Measurements from ENCODE around the gene GRIK4. TPM values are rescaled to one million over a fixed set of nuclear protein-coding genes. Genes with fewer than 3 reads are reported as not detected.

Gene GRIK4
- total RNA-seq, 2 experiments from 2014 or later: not detected

DNA sequence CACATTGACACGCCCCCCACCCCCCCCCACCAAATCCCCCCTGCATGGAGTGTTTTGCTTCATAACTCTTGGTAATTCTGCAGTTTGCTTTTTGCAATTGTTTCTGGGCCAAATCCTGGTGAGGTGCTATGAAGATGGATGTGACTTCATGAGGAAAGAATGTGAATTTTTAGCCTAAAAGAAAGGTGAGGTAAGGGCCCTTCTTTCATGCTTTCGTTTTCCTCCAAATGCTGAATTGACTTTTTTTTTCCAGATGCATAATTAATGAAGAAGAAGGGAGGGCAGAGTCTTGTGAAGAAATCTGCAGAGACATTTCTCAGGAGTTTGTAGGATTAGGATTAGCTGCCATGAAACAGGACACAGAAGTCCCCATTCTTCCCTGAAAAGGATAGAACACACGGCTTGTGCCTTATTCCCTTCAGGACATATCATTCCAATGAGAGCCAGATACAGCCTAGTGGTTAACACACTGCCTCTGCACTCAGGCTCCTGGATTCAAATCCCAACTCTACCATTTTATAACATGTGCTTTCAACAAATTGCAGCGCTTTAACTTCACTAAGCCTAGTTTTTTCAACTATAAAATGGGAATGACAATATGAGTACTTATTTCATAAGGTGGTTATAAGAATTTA is 492.8 kb downstream of the GRIK4 start:
- H3K4me1 Mint-ChIP-seq (ENCODE audit: low read depth): no peaks in the 10 kb centered on the region

DNA sequence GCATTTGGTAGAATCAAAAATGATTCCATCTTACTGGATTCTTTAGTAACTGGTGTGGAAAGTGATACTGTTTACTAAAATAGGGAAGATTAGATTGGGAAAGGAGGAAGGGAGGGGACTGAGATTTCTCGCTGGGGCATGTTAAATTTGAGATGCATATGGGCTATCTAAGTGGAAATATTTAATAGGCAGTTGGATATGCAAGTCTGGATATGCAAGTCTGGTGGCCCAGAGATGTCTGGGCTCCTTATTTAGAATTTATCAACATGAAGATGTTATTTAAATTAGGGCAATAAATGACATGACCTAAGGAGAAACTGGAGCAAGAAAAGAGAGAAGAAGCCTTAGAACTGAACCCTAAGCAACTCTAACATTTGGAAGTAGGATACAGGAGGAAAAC is 495.4 kb downstream of the GRIK4 start:
- Mint-ChIP-seq H3K36me3 (ENCODE audit: low read depth) (no peaks in the 10 kb centered on the region), H3K27ac (no peak overlapping the region), H3K4me3 (no peak overlapping the region), H3K27me3 (peaks cover 55% of the 10 kb centered on the region), H3K4me1 (ENCODE audit: low read depth) (no peaks in the 10 kb centered on the region), H3K9me3 (no peaks in the 10 kb centered on the region)
- intact Hi-C loops (cut with DNase I, micrococcal nuclease): no loop called here
- H3K27ac ChIP-seq (ENCODE audit: low read depth in 1 of 2, low read length in 2 of 2): no peak overlapping the region
- ATAC-seq (ENCODE audit: poor library complexity) (no peak), DNase-seq (no peak)
- H3K27me3 ChIP-seq (ENCODE audit: control insufficient read depth in 1 of 2, insufficient read depth in 2 of 2, low read length in 2 of 2): peaks cover 10 to 27% of the 10 kb centered on the region in 2 experiments
- H3K9me3 ChIP-seq (ENCODE audit: control insufficient read depth in 1 of 2, insufficient read depth in 1 of 2, low read length in 2 of 2): peaks cover 0 to 7% of the 10 kb centered on the region in 2 experiments
- TF ChIP-seq, protein P1, sequence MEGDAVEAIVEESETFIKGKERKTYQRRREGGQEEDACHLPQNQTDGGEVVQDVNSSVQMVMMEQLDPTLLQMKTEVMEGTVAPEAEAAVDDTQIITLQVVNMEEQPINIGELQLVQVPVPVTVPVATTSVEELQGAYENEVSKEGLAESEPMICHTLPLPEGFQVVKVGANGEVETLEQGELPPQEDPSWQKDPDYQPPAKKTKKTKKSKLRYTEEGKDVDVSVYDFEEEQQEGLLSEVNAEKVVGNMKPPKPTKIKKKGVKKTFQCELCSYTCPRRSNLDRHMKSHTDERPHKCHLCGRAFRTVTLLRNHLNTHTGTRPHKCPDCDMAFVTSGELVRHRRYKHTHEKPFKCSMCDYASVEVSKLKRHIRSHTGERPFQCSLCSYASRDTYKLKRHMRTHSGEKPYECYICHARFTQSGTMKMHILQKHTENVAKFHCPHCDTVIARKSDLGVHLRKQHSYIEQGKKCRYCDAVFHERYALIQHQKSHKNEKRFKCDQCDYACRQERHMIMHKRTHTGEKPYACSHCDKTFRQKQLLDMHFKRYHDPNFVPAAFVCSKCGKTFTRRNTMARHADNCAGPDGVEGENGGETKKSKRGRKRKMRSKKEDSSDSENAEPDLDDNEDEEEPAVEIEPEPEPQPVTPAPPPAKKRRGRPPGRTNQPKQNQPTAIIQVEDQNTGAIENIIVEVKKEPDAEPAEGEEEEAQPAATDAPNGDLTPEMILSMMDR (IDR thresholded peaks at IDR 0.05): no peak
- H3K4me3 ChIP-seq (ENCODE audit: low read length): no peak overlapping the region
- H3K36me3 ChIP-seq (ENCODE audit: insufficient read depth, low read length): no peaks in the 10 kb centered on the region
- ChIA-PET POLR2A (no interaction called here), CTCF (no interaction called here)
- H3K4me1 ChIP-seq (ENCODE audit: insufficient read depth, low read length): no peaks in the 10 kb centered on the region

More for the DNA sequence above, 492.8 kb downstream of the GRIK4 start:
- H3K27ac Mint-ChIP-seq: no peak overlapping the region
- POLR2A ChIA-PET: no interaction called here
- no peak overlapping the region for H3K4me3 ChIP-seq (ENCODE audit: low read length)
- no peak overlapping the region for H3K27ac ChIP-seq (ENCODE audit: low read depth in 1 of 2, low read length in 2 of 2)
- CTCF ChIA-PET: no interaction called here
- no peak for ATAC-seq (ENCODE audit: poor library complexity)
- no peak for DNase-seq
- H3K27me3 ChIP-seq (ENCODE audit: control insufficient read depth in 1 of 2, insufficient read depth in 2 of 2, low read length in 2 of 2): peaks cover 10 to 32% of the 10 kb centered on the region in 2 experiments
- TF ChIP-seq, protein P1 (IDR thresholded peaks at IDR 0.05): no peak
- H3K36me3 ChIP-seq (ENCODE audit: insufficient read depth, low read length): no peaks in the 10 kb centered on the region
- no peaks in the 10 kb centered on the region for H3K9me3 Mint-ChIP-seq
- peaks cover 0 to 7% of the 10 kb centered on the region in 2 experiments for H3K9me3 ChIP-seq (ENCODE audit: control insufficient read depth in 1 of 2, insufficient read depth in 1 of 2, low read length in 2 of 2)
- no peaks in the 10 kb centered on the region for H3K4me1 ChIP-seq (ENCODE audit: insufficient read depth, low read length)
- intact Hi-C loops (cut with DNase I, micrococcal nuclease): no loop called here
- H3K27me3 Mint-ChIP-seq: peaks cover 63% of the 10 kb centered on the region
- no peaks in the 10 kb centered on the region for H3K36me3 Mint-ChIP-seq (ENCODE audit: low read depth)
- H3K4me3 Mint-ChIP-seq: no peak overlapping the region

DNA sequence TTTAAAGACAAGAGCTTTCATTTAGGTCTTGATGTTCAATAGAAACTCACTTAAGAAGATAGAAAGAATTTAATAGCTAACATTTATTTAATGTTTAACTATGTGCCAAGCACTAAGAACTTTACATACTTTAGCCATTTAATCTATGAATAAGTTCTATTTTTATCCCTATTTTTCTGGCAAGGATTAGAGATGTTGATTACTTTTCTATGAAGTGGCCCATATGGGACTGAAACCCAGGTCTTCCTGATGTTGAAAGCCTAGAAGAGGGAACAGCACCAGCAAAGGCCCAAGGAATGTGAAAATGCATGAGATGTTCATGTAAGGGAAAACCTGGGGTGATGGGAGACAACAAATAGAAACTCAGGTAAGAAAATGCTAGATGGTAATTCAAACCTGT is 497.0 kb downstream of the GRIK4 start:
- no peak for ATAC-seq (ENCODE audit: poor library complexity)
- Mint-ChIP-seq H3K4me3 (no peak overlapping the region), H3K4me1 (ENCODE audit: low read depth) (no peaks in the 10 kb centered on the region), H3K9me3 (no peaks in the 10 kb centered on the region), H3K36me3 (ENCODE audit: low read depth) (no peaks in the 10 kb centered on the region), H3K27me3 (peaks cover 55% of the 10 kb centered on the region), H3K27ac (no peak overlapping the region)
- H3K9me3 ChIP-seq (ENCODE audit: control insufficient read depth in 1 of 2, insufficient read depth in 1 of 2, low read length in 2 of 2): peaks cover 0 to 7% of the 10 kb centered on the region in 2 experiments
- no peaks in the 10 kb centered on the region for H3K36me3 ChIP-seq (ENCODE audit: insufficient read depth, low read length)
- no peak overlapping the region for H3K27ac ChIP-seq (ENCODE audit: low read depth in 1 of 2, low read length in 2 of 2)
- peaks cover 10 to 27% of the 10 kb centered on the region in 2 experiments for H3K27me3 ChIP-seq (ENCODE audit: control insufficient read depth in 1 of 2, insufficient read depth in 2 of 2, low read length in 2 of 2)
- CTCF ChIA-PET: no interaction called here
- no peak for DNase-seq
- H3K4me1 ChIP-seq (ENCODE audit: insufficient read depth, low read length): no peaks in the 10 kb centered on the region
- no peak overlapping the region for H3K4me3 ChIP-seq (ENCODE audit: low read length)
- TF ChIP-seq, protein P1 (IDR thresholded peaks at IDR 0.05): no peak
- POLR2A ChIA-PET: no interaction called here
- intact Hi-C loops (cut with DNase I, micrococcal nuclease): no loop called here

Measured in CD4-positive, alpha-beta T cell (primary cell).